Measurements from ENCODE around the gene CCDC158. TPM values are rescaled to one million over a fixed set of nuclear protein-coding genes. Genes with fewer than 3 reads are reported as not detected.
"Not testable (repeated sequence)": the region's sequence is repeated elsewhere in the genome, so short reads cannot be mapped to it uniquely, and the experiment has no call there.

CCDC158 gene
- total RNA-seq, 1 donor from 2014 or later = 0.17 TPM

GRCh38 chr4:76361689-76362412 lies 59.1 kb downstream of the CCDC158 start:
- TF ChIP-seq CTCF (conservative IDR thresholded peaks at IDR 0.05; ENCODE audit: low read depth, low read length) = no peak
- H3K4me3 ChIP-seq (ENCODE audit: low read depth, low read length) = no peak overlapping the region

GRCh38 chr4:76359881-76360466 lies 61.0 kb downstream of the CCDC158 start:
- not testable (repeated sequence) for H3K4me3 ChIP-seq (ENCODE audit: low read depth, low read length); DNase-seq (ENCODE audit: low read depth)

More at GRCh38 chr4:76361689-76362412, 59.1 kb downstream of the CCDC158 start:
- no peak for DNase-seq (ENCODE audit: low read depth)

GRCh38 chr4:76357981-76358380 lies 63.0 kb downstream of the CCDC158 start:
- no peak overlapping the region for H3K4me3 ChIP-seq (ENCODE audit: low read depth, low read length)
- DNase-seq (ENCODE audit: low read depth) = no peak
- no peak for TF ChIP-seq CTCF (conservative IDR thresholded peaks at IDR 0.05; ENCODE audit: low read depth, low read length)

GRCh38 chr4:76354517-76355473 lies 66.1 kb downstream of the CCDC158 start:
- H3K4me3 ChIP-seq (ENCODE audit: low read depth, low read length) = no peak overlapping the region
- DNase-seq (ENCODE audit: low read depth) = no peak
- no peak for TF ChIP-seq CTCF (conservative IDR thresholded peaks at IDR 0.05; ENCODE audit: low read depth, low read length)

GRCh38 chr4:76342803-76343202 lies 78.1 kb downstream of the CCDC158 start:
- no peak overlapping the region for H3K4me3 ChIP-seq (ENCODE audit: low read depth, low read length)
- DNase-seq (ENCODE audit: low read depth) = no peak
- no peak for TF ChIP-seq CTCF (conservative IDR thresholded peaks at IDR 0.05; ENCODE audit: low read depth, low read length)

- TF ChIP-seq CTCF (conservative IDR thresholded peaks at IDR 0.05; ENCODE audit: low read depth, low read length) = no peak
- H3K4me3 ChIP-seq (ENCODE audit: low read depth, low read length) = no peak overlapping the region
- peak; percentile 27 for DNase-seq (ENCODE audit: low read depth)
These were observed 78.8 kb downstream of the CCDC158 start for GRCh38 chr4:76342191-76342590.

- TF ChIP-seq CTCF (conservative IDR thresholded peaks at IDR 0.05; ENCODE audit: low read depth, low read length) = no peak
- peak; percentile 15 for DNase-seq (ENCODE audit: low read depth)
- no peak overlapping the region for H3K4me3 ChIP-seq (ENCODE audit: low read depth, low read length)
These were observed 79.9 kb downstream of the CCDC158 start for GRCh38 chr4:76341063-76341462.
